OCI-LY3 (cell line): Measurements from ENCODE around the gene FIBCD1.

ENCODE experiments used
- H2AFZ ChIP-seq: fragments of 200-600, 300-600 bp; shearing (Covaris generic); 2 replicates; pipeline ENCODE4 v1.6.0; 2014; ENCODE audit warnings: antibody characterized with exemption, low read depth, low read length
- H3K27ac ChIP-seq: fragments of 200-600, 300-600 bp; sonication (generic); 2 replicates; pipeline ENCODE4 v1.5.1; 2014; ENCODE audit warnings: mild to moderate bottlenecking, low read length, moderate library complexity, mixed read lengths
- H3K27me3 ChIP-seq: fragments of 200-600, 300-600 bp; sonication (generic); 2 replicates; pipeline ENCODE4 v1.6.1; 2014; ENCODE audit warnings: low read depth, low read length, mixed read lengths
- H3K36me3 ChIP-seq: fragments of 200-600, 300-600 bp; sonication (generic); replicated peaks from 2 replicates; pipeline ENCODE3; 2014; ENCODE audit warnings: low read depth, low read length, mixed read lengths
- H3K4me1 ChIP-seq: fragments of 300-600, 200-600 bp; sonication (generic); 2 replicates; pipeline ENCODE4 v1.6.1; 2014; ENCODE audit warnings: low read length, mixed read lengths
- H3K4me2 ChIP-seq: fragments of 200-600, 300-600 bp; sonication (generic); 2 replicates; pipeline ENCODE4 v1.6.1; 2014; ENCODE audit warnings: low read length, mixed read lengths
- H3K4me3 ChIP-seq: fragments of 300-600, 200-600 bp; sonication (generic); 2 replicates; pipeline ENCODE4 v1.5.1; 2014; ENCODE audit warnings: antibody characterized with exemption, mild to moderate bottlenecking, low read length, moderate library complexity
- H3K79me2 ChIP-seq: fragments of 300-600, 200-600 bp; shearing (Covaris generic); 2 replicates; pipeline ENCODE4 v1.6.1; 2014; ENCODE audit warnings: mild to moderate bottlenecking, low read length, mixed read lengths
- H3K9ac ChIP-seq: fragments of 300-600, 200-600 bp; shearing (Covaris generic); 2 replicates; pipeline ENCODE4 v1.6.0; 2014; ENCODE audit warnings: mild to moderate bottlenecking, low read length, moderate library complexity
- H3K9me3 ChIP-seq: fragments of 200-600, 300-600 bp; shearing (Covaris generic); 2 replicates; pipeline ENCODE4 v1.6.1; 2014; ENCODE audit warnings: low read length, mixed read lengths; ENCODE audit not compliant: insufficient read depth
- H4K20me1 ChIP-seq: fragments of 200-600, 300-600 bp; sonication (generic); 2 replicates; pipeline ENCODE4 v1.6.1; 2016; ENCODE audit warnings: low read length, mixed read lengths; ENCODE audit not compliant: insufficient read depth
- CTCF ChIP-seq: fragments of 200-600, 300-600 bp; sonication (generic); IDR thresholded peaks from 2 replicates; pipeline ENCODE4 v1.5.1; 2014; ENCODE audit warnings: antibody characterized with exemption, low read length, low read depth
- EZH2phosphoT487 ChIP-seq: fragments of 200-600 bp; shearing (Covaris generic); IDR thresholded peaks from 2 replicates; pipeline ENCODE4 v1.6.1; 2018; ENCODE audit warnings: antibody characterized with exemption, mixed run types, low read depth

Gene FIBCD1

GRCh38 chr9:130943221-130943620 lies 4.2 kb upstream of the FIBCD1 start:
- H3K79me2 ChIP-seq = no peaks in the 10 kb centered on the region
- no peaks in the 10 kb centered on the region for H4K20me1 ChIP-seq
- H3K4me2 ChIP-seq = no peak overlapping the region
- no peaks in the 10 kb centered on the region for H3K9me3 ChIP-seq
- no peaks in the 10 kb centered on the region for H3K36me3 ChIP-seq
- H2AFZ ChIP-seq = no peak overlapping the region
- TF ChIP-seq EZH2phosphoT487 = no peak
- TF ChIP-seq CTCF = no peak
- no peaks in the 10 kb centered on the region for H3K4me1 ChIP-seq
- no peak overlapping the region for H3K9ac ChIP-seq
- no peak overlapping the region for H3K4me3 ChIP-seq
- peaks cover 29% of the 10 kb centered on the region for H3K27me3 ChIP-seq
- no peak overlapping the region for H3K27ac ChIP-seq

GRCh38 chr9:130942679-130943078 lies 3.6 kb upstream of the FIBCD1 start:
- Histone ChIP-seq H2AFZ (no peak overlapping the region), H3K9me3 (no peaks in the 10 kb centered on the region), H3K4me1 (no peaks in the 10 kb centered on the region), H4K20me1 (no peaks in the 10 kb centered on the region), H3K27ac (no peak overlapping the region), H3K36me3 (no peaks in the 10 kb centered on the region), H3K9ac (no peak overlapping the region), H3K27me3 (peaks cover 31% of the 10 kb centered on the region), H3K4me2 (no peak overlapping the region), H3K79me2 (no peaks in the 10 kb centered on the region), H3K4me3 (no peak overlapping the region)
- no peak for TF ChIP-seq CTCF
- no peak for TF ChIP-seq EZH2phosphoT487

- Histone ChIP-seq H3K4me3 (no peak overlapping the region), H3K27ac (no peak overlapping the region), H3K4me2 (no peak overlapping the region), H3K79me2 (no peaks in the 10 kb centered on the region), H3K9me3 (no peaks in the 10 kb centered on the region), H3K4me1 (no peaks in the 10 kb centered on the region), H3K9ac (no peak overlapping the region), H4K20me1 (no peaks in the 10 kb centered on the region), H2AFZ (no peak overlapping the region), H3K36me3 (no peaks in the 10 kb centered on the region), H3K27me3 (peaks cover 33% of the 10 kb centered on the region)
- TF ChIP-seq EZH2phosphoT487 (no peak), CTCF (no peak)
Observed at GRCh38 chr9:130942084-130942483, 3.0 kb upstream of the FIBCD1 start.

GRCh38 chr9:130940693-130941576 lies 1.9 kb upstream of the FIBCD1 start:
- Histone ChIP-seq H2AFZ (no peak overlapping the region), H3K9me3 (no peaks in the 10 kb centered on the region), H3K79me2 (no peaks in the 10 kb centered on the region), H3K27ac (no peak overlapping the region), H3K4me1 (peaks cover 8% of the 10 kb centered on the region), H3K4me3 (peak overlapping the region; percentile 27), H3K4me2 (peak overlapping the region; percentile 34), H4K20me1 (no peaks in the 10 kb centered on the region), H3K36me3 (no peaks in the 10 kb centered on the region), H3K9ac (no peak overlapping the region), H3K27me3 (peaks cover 33% of the 10 kb centered on the region)
- peak; percentile 84 for TF ChIP-seq CTCF
- TF ChIP-seq EZH2phosphoT487 = no peak
